Neural progenitor cell (in vitro differentiated cells): ENCODE results near the gene KCNJ9. TPM values are rescaled to one million over a fixed set of nuclear protein-coding genes. Genes with fewer than 3 reads are reported as not detected.

Source experiments
- DNase-seq: peaks from one replicate; pipeline ENCODE4 v3.0.0-alpha.2; 2016; ENCODE audit warnings: low spot score
- H2AFZ ChIP-seq: fragments of 200-600 bp; sonication (generic); replicated peaks from 2 replicates; pipeline ENCODE4 v1.6.1; 2016; ENCODE audit warnings: antibody characterized with exemption
- H3F3A ChIP-seq: fragments of 200-600 bp; sonication (generic); 2 replicates; pipeline ENCODE4 v1.6.1; 2016; ENCODE audit warnings: antibody characterized with exemption, low read depth
- H3K27ac ChIP-seq: fragments of 200-600 bp; sonication (generic); 2 replicates; pipeline ENCODE4 v1.5.1; 2016; ENCODE audit warnings: mild to moderate bottlenecking
- H3K27me3 ChIP-seq: fragments of 200-600 bp; sonication (generic); 2 replicates; pipeline ENCODE4 v1.6.1; 2016; ENCODE audit warnings: mild to moderate bottlenecking, moderate library complexity
- H3K36me3 ChIP-seq: fragments of 200-600 bp; sonication (generic); 2 replicates; pipeline ENCODE4 v1.5.1; 2016
- H3K4me1 ChIP-seq: fragments of 200-600 bp; sonication (generic); 2 replicates; pipeline ENCODE4 v1.6.1; 2016; ENCODE audit warnings: mixed run types
- H3K4me2 ChIP-seq: fragments of 200-600 bp; sonication (generic); 2 replicates; pipeline ENCODE4 v1.6.1; 2016
- H3K4me3 ChIP-seq: fragments of 200-600 bp; sonication (generic); 2 replicates; pipeline ENCODE4 v1.5.1; 2016
- H3K79me2 ChIP-seq: fragments of 200-600 bp; sonication (generic); 2 replicates; pipeline ENCODE4 v1.6.1; 2016; ENCODE audit warnings: low read depth
- H3K9ac ChIP-seq: fragments of 200-600 bp; sonication (generic); 2 replicates; pipeline ENCODE4 v1.6.1; 2016
- H3K9me3 ChIP-seq: fragments of 200-600 bp; sonication (generic); 2 replicates; pipeline ENCODE4 v1.5.1; 2016; ENCODE audit warnings: low read depth
- H4K20me1 ChIP-seq: fragments of 200-600 bp; sonication (generic); 2 replicates; pipeline ENCODE4 v1.6.1; 2016; ENCODE audit warnings: low read depth
- H3K27ac Mint-ChIP-seq: 3 replicates; pipeline ENCODE4 v1.8.0; 2021; ENCODE audit warnings: mixed read lengths
- H3K27me3 Mint-ChIP-seq: 2 replicates; pipeline ENCODE4 v1.8.0; 2022; ENCODE audit warnings: low read depth, mild to moderate bottlenecking, inconsistent platforms, moderate library complexity, mixed read lengths; ENCODE audit not compliant: insufficient read depth
- H3K36me3 Mint-ChIP-seq: 3 replicates; pipeline ENCODE4 v1.8.0; 2021; ENCODE audit warnings: mixed read lengths
- H3K4me1 Mint-ChIP-seq: 3 replicates; pipeline ENCODE4 v1.8.0; 2021; ENCODE audit warnings: mixed read lengths
- H3K4me3 Mint-ChIP-seq: 3 replicates; pipeline ENCODE4 v1.8.0; 2021; ENCODE audit warnings: mild to moderate bottlenecking, moderate library complexity, mixed read lengths
- H3K9me3 Mint-ChIP-seq: 3 replicates; pipeline ENCODE4 v1.8.0; 2020; ENCODE audit warnings: mixed read lengths
- EZH2 ChIP-seq: fragments of 200-600 bp; sonication (generic); IDR thresholded peaks from 2 replicates; pipeline ENCODE4 v1.6.1; 2017; ENCODE audit warnings: antibody characterized with exemption, mild to moderate bottlenecking, moderate library complexity
- EZH2phosphoT487 ChIP-seq: fragments of 200-600 bp; sonication (generic); IDR thresholded peaks from 2 replicates; pipeline ENCODE4 v1.6.1; 2017; ENCODE audit warnings: antibody characterized with exemption
- total RNA-seq: library from RNA; depleted of rRNA; stranded (reverse); fragments of >200 nt; gene quantifications from 2 replicates; pipeline ENCODE4 v1.2.3, GENCODE V29; 2015; ENCODE audit warnings: low replicate concordance
- TF ChIP-seq, protein P1 (sequence below): fragments of 200-600 bp; sonication (generic); IDR thresholded peaks from 2 replicates; pipeline ENCODE4 v1.5.1; 2017; ENCODE audit warnings: antibody characterized with exemption, mild to moderate bottlenecking

KCNJ9 gene
- total RNA-seq, 1 donor from 2014 or later = 0.09 TPM

DNA sequence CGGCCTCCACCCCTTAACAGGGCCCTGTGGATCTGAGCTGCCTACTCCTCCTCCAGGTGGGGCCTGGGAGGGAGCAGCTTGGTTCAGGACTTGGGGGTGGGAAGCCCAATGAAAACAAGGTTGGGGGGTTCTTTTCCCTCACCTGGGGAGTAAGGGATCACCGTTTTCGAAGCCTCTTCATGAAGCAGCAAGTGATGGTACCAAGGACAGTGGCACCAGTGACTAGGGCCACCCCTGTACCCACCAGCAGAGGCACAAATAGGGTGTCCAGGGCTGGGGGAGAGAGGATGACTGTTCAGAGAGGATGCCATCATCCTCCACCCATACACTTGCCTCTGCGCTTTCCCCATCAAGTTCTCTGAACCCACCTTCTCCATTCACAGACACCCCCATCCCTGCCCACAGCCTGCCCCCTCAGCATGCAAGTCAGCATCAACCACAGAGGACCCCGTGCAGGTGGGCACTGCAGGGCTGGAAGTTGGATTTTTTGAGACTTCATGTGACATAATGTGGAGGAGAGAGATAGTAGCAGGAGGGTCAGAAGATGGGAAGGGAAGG, 10.4 kb downstream of the KCNJ9 start:
- Histone ChIP-seq H3K9me3 (no peaks in the 10 kb centered on the region), H4K20me1 (peaks cover 7% of the 10 kb centered on the region), H3K4me1 (peaks cover 9% of the 10 kb centered on the region), H3K79me2 (peaks cover 2% of the 10 kb centered on the region), H2AFZ (no peak overlapping the region), H3F3A (peaks cover 4% of the 10 kb centered on the region), H3K27ac (no peak overlapping the region), H3K27me3 (peaks cover 5% of the 10 kb centered on the region), H3K4me2 (no peak overlapping the region), H3K4me3 (no peak overlapping the region), H3K9ac (no peak overlapping the region), H3K36me3 (no peaks in the 10 kb centered on the region)
- DNase-seq = no peak
- Mint-ChIP-seq H3K4me3 (no peak overlapping the region), H3K9me3 (no peaks in the 10 kb centered on the region), H3K36me3 (no peaks in the 10 kb centered on the region), H3K4me1 (peaks cover 13% of the 10 kb centered on the region), H3K27me3 (peaks cover 7% of the 10 kb centered on the region), H3K27ac (no peak overlapping the region)
- no peak for TF ChIP-seq EZH2
- TF ChIP-seq, protein P1, sequence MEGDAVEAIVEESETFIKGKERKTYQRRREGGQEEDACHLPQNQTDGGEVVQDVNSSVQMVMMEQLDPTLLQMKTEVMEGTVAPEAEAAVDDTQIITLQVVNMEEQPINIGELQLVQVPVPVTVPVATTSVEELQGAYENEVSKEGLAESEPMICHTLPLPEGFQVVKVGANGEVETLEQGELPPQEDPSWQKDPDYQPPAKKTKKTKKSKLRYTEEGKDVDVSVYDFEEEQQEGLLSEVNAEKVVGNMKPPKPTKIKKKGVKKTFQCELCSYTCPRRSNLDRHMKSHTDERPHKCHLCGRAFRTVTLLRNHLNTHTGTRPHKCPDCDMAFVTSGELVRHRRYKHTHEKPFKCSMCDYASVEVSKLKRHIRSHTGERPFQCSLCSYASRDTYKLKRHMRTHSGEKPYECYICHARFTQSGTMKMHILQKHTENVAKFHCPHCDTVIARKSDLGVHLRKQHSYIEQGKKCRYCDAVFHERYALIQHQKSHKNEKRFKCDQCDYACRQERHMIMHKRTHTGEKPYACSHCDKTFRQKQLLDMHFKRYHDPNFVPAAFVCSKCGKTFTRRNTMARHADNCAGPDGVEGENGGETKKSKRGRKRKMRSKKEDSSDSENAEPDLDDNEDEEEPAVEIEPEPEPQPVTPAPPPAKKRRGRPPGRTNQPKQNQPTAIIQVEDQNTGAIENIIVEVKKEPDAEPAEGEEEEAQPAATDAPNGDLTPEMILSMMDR = no peak
- no peak for TF ChIP-seq EZH2phosphoT487

DNA sequence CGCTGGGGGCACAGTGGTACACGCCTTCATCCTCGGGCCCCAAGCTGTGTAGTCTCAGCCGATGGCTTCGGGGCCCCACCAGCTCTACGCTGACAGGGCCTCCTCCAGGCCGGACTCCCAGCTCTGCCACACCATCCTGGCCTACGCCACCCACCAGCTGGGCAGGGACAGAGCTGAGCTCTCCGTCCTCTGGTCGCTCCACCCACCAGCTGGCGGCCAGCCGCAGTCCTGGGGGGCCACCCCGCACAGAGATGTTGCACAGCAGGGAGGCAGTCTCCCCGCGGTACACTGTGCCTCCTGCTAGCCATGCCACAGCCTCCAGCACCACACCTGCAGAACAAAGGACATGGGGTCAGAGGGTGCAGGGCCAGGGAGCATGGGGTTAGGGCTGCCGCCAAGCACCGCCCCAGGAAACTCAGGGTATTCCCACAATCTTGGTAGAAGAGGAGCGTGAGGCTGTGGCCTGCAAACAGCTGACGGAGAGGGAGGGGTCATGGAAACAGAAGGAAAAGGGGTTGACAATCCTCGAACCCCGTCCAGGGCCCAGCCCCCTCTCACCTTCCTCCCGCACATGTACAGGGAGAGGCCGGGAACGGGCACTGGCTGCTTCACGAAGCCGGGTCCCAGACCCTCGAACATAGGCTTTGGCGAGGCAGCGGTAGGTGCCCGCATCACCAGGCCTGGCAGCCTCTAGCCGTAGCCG, 11.2 kb downstream of the KCNJ9 start:
- Histone ChIP-seq H3K4me1 (peaks cover 14% of the 10 kb centered on the region), H3K9me3 (no peaks in the 10 kb centered on the region), H3K4me3 (no peak overlapping the region), H3K79me2 (peaks cover 10% of the 10 kb centered on the region), H3K4me2 (no peak overlapping the region), H4K20me1 (peaks cover 11% of the 10 kb centered on the region), H2AFZ (no peak overlapping the region), H3K27me3 (peaks cover 2% of the 10 kb centered on the region), H3F3A (peaks cover 4% of the 10 kb centered on the region), H3K27ac (no peak overlapping the region), H3K9ac (no peak overlapping the region), H3K36me3 (no peaks in the 10 kb centered on the region)
- Mint-ChIP-seq H3K27me3 (peaks cover 4% of the 10 kb centered on the region), H3K27ac (no peak overlapping the region), H3K36me3 (no peaks in the 10 kb centered on the region), H3K4me3 (no peak overlapping the region), H3K4me1 (peaks cover 20% of the 10 kb centered on the region), H3K9me3 (no peaks in the 10 kb centered on the region)
- TF ChIP-seq, protein P1 = no peak
- DNase-seq = no peak

GRCh38 chr1:160093069-160093395, 11.7 kb downstream of the KCNJ9 start:
- no peak overlapping the region for H3K4me3 Mint-ChIP-seq
- H3K4me2 ChIP-seq = no peak overlapping the region
- DNase-seq = no peak
- H3K9ac ChIP-seq = no peak overlapping the region
- H3K79me2 ChIP-seq = peaks cover 14% of the 10 kb centered on the region
- H3K27ac ChIP-seq = no peak overlapping the region
- H3K9me3 ChIP-seq = no peaks in the 10 kb centered on the region
- peaks cover 5% of the 10 kb centered on the region for H3K27me3 Mint-ChIP-seq
- H3F3A ChIP-seq = peaks cover 4% of the 10 kb centered on the region
- H3K36me3 ChIP-seq = no peaks in the 10 kb centered on the region
- H3K36me3 Mint-ChIP-seq = no peaks in the 10 kb centered on the region
- peaks cover 6% of the 10 kb centered on the region for H3K27me3 ChIP-seq
- no peak overlapping the region for H2AFZ ChIP-seq
- TF ChIP-seq, protein P1 = no peak
- TF ChIP-seq EZH2phosphoT487 (no peak), EZH2 (no peak)
- H3K27ac Mint-ChIP-seq = no peak overlapping the region
- no peak overlapping the region for H3K4me3 ChIP-seq
- peaks cover 24% of the 10 kb centered on the region for H3K4me1 Mint-ChIP-seq
- no peaks in the 10 kb centered on the region for H3K9me3 Mint-ChIP-seq
- H4K20me1 ChIP-seq = peaks cover 12% of the 10 kb centered on the region
- H3K4me1 ChIP-seq = peaks cover 19% of the 10 kb centered on the region
